B cell (primary cell): ENCODE data around the gene ACOX2. TPM values are rescaled to one million over a fixed set of nuclear protein-coding genes. Genes with fewer than 3 reads are reported as not detected.

Source experiments
- ATAC-seq: fragments of 200-7000 bp; cut with Tn5 transposase; one replicate; pipeline ENCODE4 v1.10.0; 2021; ENCODE audit warnings: low read depth, mild to moderate bottlenecking, moderate number of reproducible peaks, moderate library complexity
- CTCF ChIA-PET: fragments of 350-600 bp; sonication (Branson Sonifier 250); formaldehyde crosslinking; loops from one replicate; lab custom pipeline; 2021; ENCODE audit warnings: antibody characterized with exemption, inconsistent platforms; lab: Charles Lee
- POLR2A ChIA-PET: fragments of 350-600 bp; sonication (Branson Sonifier 250); formaldehyde crosslinking; loops from one replicate; lab custom pipeline; 2021; ENCODE audit warnings: antibody characterized with exemption; lab: Charles Lee
- DNase-seq: peaks from one replicate; pipeline ENCODE4 v3.0.0; 2013
- H2AFZ ChIP-seq: 2 replicates; pipeline ENCODE4 v1.6.1; 2012; ENCODE audit warnings: mild to moderate bottlenecking, low read depth, low read length; ENCODE audit not compliant: insufficient read depth, poor library complexity, severe bottlenecking
- H3K27ac ChIP-seq, 2 donors: 1 replicate in 1 of 2; 2 replicates in 1 of 2; pipeline ENCODE4 v1.5.1; 2012 to 2013; ENCODE audit warnings: low read length in 2 of 2, mild to moderate bottlenecking in 2 of 2, moderate library complexity in 1 of 2
- H3K27me3 ChIP-seq, 4 experiments: fragments of 200-600 bp in 1 of 4; sonication (generic) in 1 of 4; replicated peaks in 1 of 4; 1 replicate in 2 of 4; 2 replicates in 2 of 4; pipeline versions ENCODE4 v1.6.1 to v1.7.0; 2013 to 2016; ENCODE audit warnings: low read length in 3 of 4, mild to moderate bottlenecking in 2 of 4, mixed read lengths in 1 of 4, moderate library complexity in 1 of 4; ENCODE audit not compliant: insufficient read depth in 4 of 4, control insufficient read depth in 3 of 4; ENCODE audit errors: control extremely low read depth in 1 of 4
- H3K36me3 ChIP-seq, 2 experiments: replicated peaks in 1 of 2; 1 replicate in 1 of 2; 2 replicates in 1 of 2; pipeline versions ENCODE4 v1.6.1 to v1.7.1; 2013; ENCODE audit warnings: low read length in 1 of 2; ENCODE audit not compliant: insufficient read depth in 2 of 2, control insufficient read depth in 1 of 2; ENCODE audit errors: control extremely low read depth in 1 of 2, extremely low read depth in 1 of 2
- H3K4me1 ChIP-seq, 2 donors: fragments of 200-600 bp in 1 of 2; sonication (generic) in 1 of 2; 1 replicate in 1 of 2; 2 replicates in 1 of 2; pipeline versions ENCODE4 v1.5.1 to v1.6.1; 2013 to 2017; ENCODE audit warnings: low read length in 2 of 2; ENCODE audit not compliant: control insufficient read depth in 2 of 2, insufficient read depth in 2 of 2
- H3K4me2 ChIP-seq: replicated peaks from 2 replicates; pipeline ENCODE3; 2012; ENCODE audit warnings: mild to moderate bottlenecking, low read depth, low read length; ENCODE audit not compliant: poor library complexity, severe bottlenecking
- H3K4me3 ChIP-seq, 5 experiments: fragments of 200-600 bp in 1 of 5; sonication (generic) in 1 of 5; 1 replicate in 3 of 5; 2 replicates in 2 of 5; pipeline versions ENCODE4 v1.5.1 to v1.7.0; 2011 to 2016; ENCODE audit warnings: low read length in 4 of 5, mild to moderate bottlenecking in 4 of 5, low read depth in 2 of 5, control low read depth in 1 of 5, moderate library complexity in 1 of 5; ENCODE audit not compliant: insufficient read depth in 1 of 5; ENCODE audit errors: control extremely low read depth in 1 of 5, extremely low read depth in 1 of 5
- H3K79me2 ChIP-seq: fragments of 200-600 bp; sonication (generic); one replicate; pipeline ENCODE4 v1.6.0; 2016; ENCODE audit warnings: low read length; ENCODE audit not compliant: control insufficient read depth, insufficient read depth
- H3K9ac ChIP-seq: fragments of 200-600 bp; sonication (generic); 2 replicates; pipeline ENCODE4 v1.6.1; 2017; ENCODE audit warnings: mild to moderate bottlenecking, low read length, moderate library complexity
- H3K9me3 ChIP-seq, 3 donors: one replicate each; pipeline versions ENCODE4 v1.6.1 to v1.7.1; 2013; ENCODE audit warnings: low read length in 2 of 3; ENCODE audit not compliant: control insufficient read depth in 2 of 3, insufficient read depth in 1 of 3; ENCODE audit errors: control extremely low read depth in 1 of 3
- H4K20me1 ChIP-seq: 2 replicates; pipeline ENCODE4 v1.6.0; 2012; ENCODE audit warnings: mild to moderate bottlenecking, low read length; ENCODE audit not compliant: insufficient read depth, control insufficient read depth, poor library complexity, severe bottlenecking
- H3K27ac Mint-ChIP-seq: one replicate; pipeline ENCODE4 v1.8.0; 2021; ENCODE audit warnings: mixed read lengths
- H3K27me3 Mint-ChIP-seq: one replicate; pipeline ENCODE4 v1.8.0; 2021; ENCODE audit warnings: mixed read lengths
- H3K4me1 Mint-ChIP-seq: one replicate; pipeline ENCODE4 v1.8.0; 2021; ENCODE audit warnings: mixed read lengths
- H3K4me3 Mint-ChIP-seq: one replicate; pipeline ENCODE4 v1.8.0; 2021; ENCODE audit warnings: mixed read lengths
- H3K9me3 Mint-ChIP-seq: one replicate; pipeline ENCODE4 v1.8.0; 2022; ENCODE audit warnings: mixed read lengths; ENCODE audit not compliant: insufficient read depth
- CTCF ChIP-seq: fragments of 200-600 bp; IDR thresholded peaks from one replicate; pipeline ENCODE4 v1.8.0; 2022; ENCODE audit warnings: antibody characterized with exemption, mild to moderate bottlenecking
- EZH2 ChIP-seq: IDR thresholded peaks from 2 replicates; pipeline ENCODE4 v1.6.1; 2012; ENCODE audit warnings: borderline replicate concordance, low read depth, mild to moderate bottlenecking, moderate library complexity, low read length; ENCODE audit not compliant: insufficient read depth, poor library complexity, severe bottlenecking
- WGBS: methylation state at CpG from one replicate; pipeline ENCODE4 v1.1.5; 2013; ENCODE audit warnings: missing lambda C conversion rate; ENCODE audit not compliant: insufficient coverage; 5-methylcytosine and 5-hydroxymethylcytosine counted together
- intact Hi-C: fragments of 100-400 bp; cut with micrococcal nuclease; formaldehyde crosslinking; loops from one replicate; pipeline ENCODE4 v1.10.0; 2022
- polyA plus RNA-seq: library from polyadenylated mRNA; depleted of rRNA; stranded (reverse); fragments of >200 nt; gene quantifications from 2 replicates; pipeline ENCODE4 v1.2.3, GENCODE V29; 2012
- total RNA-seq, 2 donors: library from RNA; stranded (reverse); fragments of 120-200 nt in 1 of 2; gene quantifications; 1 replicate in 1 of 2; 2 replicates in 1 of 2; pipeline versions ENCODE4 v1.2.3 to v1.2.4, GENCODE V29; 2013 to 2022

ACOX2 gene
- total and polyA plus RNA-seq, 2 donors (not counting 1 experiment from before 2014, with no cell fraction given) = not detected

- TF ChIP-seq EZH2 (no peak), CTCF (no peak)
- POLR2A ChIA-PET = no interaction called here
- H3K36me3 ChIP-seq = no peaks in the 10 kb centered on the region
Observed at GRCh38 chr3:58531956-58532355, 5.0 kb downstream of the ACOX2 start.

DNA sequence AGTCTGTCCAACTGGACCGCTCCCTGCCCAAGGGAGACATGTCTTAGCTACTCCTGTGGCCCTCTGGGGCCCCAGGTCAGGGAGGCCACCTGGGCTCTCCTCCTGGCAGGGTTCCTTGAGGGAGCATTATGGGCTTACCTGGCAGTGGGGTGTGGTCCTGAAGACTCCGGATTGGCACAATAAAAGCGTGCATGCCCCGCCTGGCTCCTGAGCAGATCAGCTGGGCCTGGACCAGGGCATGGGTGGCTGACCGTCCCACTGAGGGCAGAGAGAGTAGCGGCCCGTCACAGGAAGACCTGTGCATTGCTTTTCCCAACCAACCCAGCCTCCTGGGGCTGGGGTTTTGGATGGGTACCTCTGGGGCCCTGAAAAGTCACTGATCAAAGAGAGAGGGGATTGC lies 5.4 kb downstream of the ACOX2 start:
- WGBS = 97% methylated on average over 4 of the region's 7 CpGs
- H3K4me3 Mint-ChIP-seq = no peak overlapping the region
- no peaks in the 10 kb centered on the region for H3K27me3 Mint-ChIP-seq
- intact Hi-C loops = no loop called here
- ATAC-seq (no peak), DNase-seq (no peak)
- H3K4me2 ChIP-seq = no peak overlapping the region
- H3K4me1 ChIP-seq = peaks cover 6 to 8% of the 10 kb centered on the region in 2 donors
- no peak overlapping the region for H3K27ac ChIP-seq
- TF ChIP-seq EZH2 (no peak), CTCF (no peak)
- no peak overlapping the region for H2AFZ ChIP-seq
- H3K4me3 ChIP-seq = no peak overlapping the region
- no peaks in the 10 kb centered on the region for H3K9me3 Mint-ChIP-seq
- no peak overlapping the region for H3K9ac ChIP-seq
- ChIA-PET CTCF (interaction anchor here (0.5 to 8.2 kb wide), 11 partner anchors 8 to 312 kb away, joined by 3 to 101 read pairs (median 3); partner anchors contain the start of genes HTD2, KCTD6 and RPP14), POLR2A (no interaction called here)
- H3K27me3 ChIP-seq = no peaks in the 10 kb centered on the region
- no peaks in the 10 kb centered on the region for H3K36me3 ChIP-seq
- H3K4me1 Mint-ChIP-seq = peaks cover 6% of the 10 kb centered on the region
- no peak overlapping the region for H3K27ac Mint-ChIP-seq
- H3K9me3 ChIP-seq = no peaks in the 10 kb centered on the region
- H3K79me2 ChIP-seq = no peaks in the 10 kb centered on the region
- no peaks in the 10 kb centered on the region for H4K20me1 ChIP-seq

More at GRCh38 chr3:58531956-58532355, 5.0 kb downstream of the ACOX2 start:
- H3K4me3 ChIP-seq = no peak overlapping the region
- no peaks in the 10 kb centered on the region for H4K20me1 ChIP-seq
- no peak overlapping the region for H3K4me2 ChIP-seq
- no peaks in the 10 kb centered on the region for H3K9me3 ChIP-seq
- Mint-ChIP-seq H3K27ac (no peak overlapping the region), H3K27me3 (no peaks in the 10 kb centered on the region), H3K4me3 (no peak overlapping the region), H3K4me1 (peaks cover 6% of the 10 kb centered on the region), H3K9me3 (no peaks in the 10 kb centered on the region)
- no peak overlapping the region for H2AFZ ChIP-seq
- H3K27ac ChIP-seq = no peak overlapping the region
- H3K9ac ChIP-seq = no peak overlapping the region
- no peak for ATAC-seq
- WGBS = no CpG with 5 or more reads among the region's 2 CpGs
- peaks cover 6 to 8% of the 10 kb centered on the region in 2 donors for H3K4me1 ChIP-seq
- CTCF ChIA-PET = interaction anchor here (0.5 to 8.2 kb wide), 11 partner anchors 8 to 312 kb away, joined by 3 to 101 read pairs (median 3); partner anchors contain the start of genes HTD2, KCTD6 and RPP14
- intact Hi-C loops = loop anchor here (1.0 kb wide), 9 partner anchors 41 to 355 kb away; partner anchors contain the start of genes HTD2 and RPP14
- H3K27me3 ChIP-seq = no peaks in the 10 kb centered on the region
- H3K79me2 ChIP-seq = no peaks in the 10 kb centered on the region
- DNase-seq = no peak
